Endodermal cell (in vitro differentiated cells): Measurements from ENCODE around the gene SAFB2. TPM values are rescaled to one million over a fixed set of nuclear protein-coding genes. Genes with fewer than 3 reads are reported as not detected.

ENCODE experiments used
- DNase-seq: peaks from one replicate; pipeline ENCODE4 v3.0.0-alpha.2; 2017
- H3K27ac ChIP-seq: 2 replicates; pipeline ENCODE4 v1.5.1; 2013; ENCODE audit warnings: mild to moderate bottlenecking, low read depth, low read length, moderate library complexity
- H3K27me3 ChIP-seq: 2 replicates; pipeline ENCODE4 v1.6.1; 2013; ENCODE audit warnings: mild to moderate bottlenecking, low read length, moderate library complexity; ENCODE audit not compliant: insufficient read depth, control insufficient read depth, poor library complexity, severe bottlenecking
- H3K36me3 ChIP-seq: 2 replicates; pipeline ENCODE4 v1.7.0; 2013; ENCODE audit warnings: mild to moderate bottlenecking, low read length, moderate library complexity; ENCODE audit not compliant: control insufficient read depth, insufficient read depth
- H3K4me1 ChIP-seq: one replicate; pipeline ENCODE4 v1.7.0; 2013; ENCODE audit warnings: low read length; ENCODE audit not compliant: control insufficient read depth, insufficient read depth
- H3K4me3 ChIP-seq: 2 replicates; pipeline ENCODE4 v1.5.1; 2013; ENCODE audit warnings: mild to moderate bottlenecking, low read length, moderate library complexity
- H3K9ac ChIP-seq: 2 replicates; pipeline ENCODE4 v1.6.1; 2013; ENCODE audit warnings: mild to moderate bottlenecking, low read length, moderate library complexity; ENCODE audit not compliant: poor library complexity, severe bottlenecking; ENCODE audit errors: extremely low read depth
- H3K9me3 ChIP-seq: 2 replicates; pipeline ENCODE4 v1.6.1; 2013; ENCODE audit warnings: mild to moderate bottlenecking, low read length, moderate library complexity; ENCODE audit not compliant: control insufficient read depth
- H3K27ac Mint-ChIP-seq: 2 replicates; pipeline ENCODE4 v1.8.0; 2020; ENCODE audit warnings: mixed read lengths
- H3K27me3 Mint-ChIP-seq: 2 replicates; pipeline ENCODE4 v1.8.0; 2021; ENCODE audit warnings: mild to moderate bottlenecking, mixed read lengths; ENCODE audit not compliant: insufficient read depth
- H3K36me3 Mint-ChIP-seq: 2 replicates; pipeline ENCODE4 v1.8.0; 2020; ENCODE audit warnings: low read depth, mixed read lengths
- H3K4me1 Mint-ChIP-seq: 2 replicates; pipeline ENCODE4 v1.8.0; 2020; ENCODE audit warnings: mixed read lengths
- H3K4me3 Mint-ChIP-seq: 2 replicates; pipeline ENCODE4 v1.8.0; 2020; ENCODE audit warnings: mild to moderate bottlenecking, moderate library complexity, mixed read lengths
- H3K9me3 Mint-ChIP-seq: 2 replicates; pipeline ENCODE4 v1.8.0; 2020; ENCODE audit warnings: mild to moderate bottlenecking, mixed read lengths
- WGBS, 2 experiments: methylation state at CpG; one replicate each; pipeline versions ENCODE4 v1.1.5 to v1.1.7; 2013; ENCODE audit warnings: missing lambda C conversion rate in 2 of 2, mixed read lengths in 1 of 2; ENCODE audit not compliant: insufficient coverage in 1 of 2, insufficient read length in 1 of 2; 5-methylcytosine and 5-hydroxymethylcytosine counted together
- total RNA-seq, 2 donors: library from RNA; stranded (reverse); fragmentation: NEBNext Ultra II Directional in 1 of 2; extraction: Animal tissue kit (Norgen Biotek cat#: 25700) in 1 of 2; gene quantifications; 2 replicates in 1 of 2; 3 replicates in 1 of 2; pipeline ENCODE4 v1.2.1, GENCODE V29; 2021
- TF ChIP-seq, protein P1 (sequence below): fragments of 200-600 bp; sonication (generic); conservative IDR thresholded peaks from 2 replicates; pipeline ENCODE4 v1.5.0; 2021; ENCODE audit warnings: antibody characterized with exemption, mild to moderate bottlenecking

SAFB2 gene
- total RNA-seq, 2 donors from 2014 or later = 69.2 to 74.6 TPM

DNA sequence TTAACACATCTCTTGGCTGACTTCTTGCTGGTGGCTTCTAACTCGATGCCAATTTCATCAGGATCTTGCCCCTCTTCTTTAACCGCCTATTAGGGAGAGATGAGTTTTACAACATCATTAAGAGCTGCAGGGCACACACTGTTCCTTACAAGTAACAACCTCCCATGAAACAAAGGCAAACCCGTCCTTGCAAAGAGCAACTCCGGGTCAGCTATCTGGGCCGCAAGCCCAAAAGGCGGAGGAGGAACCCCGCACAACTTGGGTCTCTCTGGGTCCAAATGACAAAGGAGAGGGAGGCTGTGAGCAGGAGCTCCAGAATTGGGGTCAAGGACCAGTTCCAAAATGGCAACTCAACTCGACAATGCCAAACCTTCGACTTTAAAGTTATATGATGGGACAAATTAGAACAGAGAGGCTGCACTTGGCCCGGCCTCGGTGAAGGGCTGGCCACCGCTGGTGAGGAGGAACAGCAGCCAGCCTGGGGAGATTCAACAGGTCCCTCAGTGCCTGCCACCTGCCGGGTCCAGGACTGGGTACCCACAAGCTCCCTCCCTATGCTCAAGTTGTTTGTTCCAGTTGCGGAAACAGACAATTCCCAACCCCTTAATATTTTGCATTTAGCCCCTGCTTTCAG is 1.1 kb downstream of the SAFB2 start:
- Histone ChIP-seq H3K36me3 (peaks cover 56% of the 10 kb centered on the region), H3K9ac (peak overlapping the region; percentile 97), H3K4me1 (peaks cover 8% of the 10 kb centered on the region), H3K9me3 (no peaks in the 10 kb centered on the region), H3K27ac (no peak overlapping the region), H3K4me3 (peak overlapping the region; percentile 87), H3K27me3 (no peaks in the 10 kb centered on the region)
- Mint-ChIP-seq H3K36me3 (peaks cover 55% of the 10 kb centered on the region), H3K27me3 (peaks cover 2% of the 10 kb centered on the region), H3K4me1 (peaks cover 30% of the 10 kb centered on the region), H3K27ac (peak overlapping the region; percentile 84), H3K4me3 (peak overlapping the region; percentile 100), H3K9me3 (no peaks in the 10 kb centered on the region)
- TF ChIP-seq, protein P1, sequence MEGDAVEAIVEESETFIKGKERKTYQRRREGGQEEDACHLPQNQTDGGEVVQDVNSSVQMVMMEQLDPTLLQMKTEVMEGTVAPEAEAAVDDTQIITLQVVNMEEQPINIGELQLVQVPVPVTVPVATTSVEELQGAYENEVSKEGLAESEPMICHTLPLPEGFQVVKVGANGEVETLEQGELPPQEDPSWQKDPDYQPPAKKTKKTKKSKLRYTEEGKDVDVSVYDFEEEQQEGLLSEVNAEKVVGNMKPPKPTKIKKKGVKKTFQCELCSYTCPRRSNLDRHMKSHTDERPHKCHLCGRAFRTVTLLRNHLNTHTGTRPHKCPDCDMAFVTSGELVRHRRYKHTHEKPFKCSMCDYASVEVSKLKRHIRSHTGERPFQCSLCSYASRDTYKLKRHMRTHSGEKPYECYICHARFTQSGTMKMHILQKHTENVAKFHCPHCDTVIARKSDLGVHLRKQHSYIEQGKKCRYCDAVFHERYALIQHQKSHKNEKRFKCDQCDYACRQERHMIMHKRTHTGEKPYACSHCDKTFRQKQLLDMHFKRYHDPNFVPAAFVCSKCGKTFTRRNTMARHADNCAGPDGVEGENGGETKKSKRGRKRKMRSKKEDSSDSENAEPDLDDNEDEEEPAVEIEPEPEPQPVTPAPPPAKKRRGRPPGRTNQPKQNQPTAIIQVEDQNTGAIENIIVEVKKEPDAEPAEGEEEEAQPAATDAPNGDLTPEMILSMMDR = no peak
- WGBS, 2 experiments = 59 to 70% methylated on average over 11 to 14 of the region's 14 CpGs
- DNase-seq = no peak

DNA sequence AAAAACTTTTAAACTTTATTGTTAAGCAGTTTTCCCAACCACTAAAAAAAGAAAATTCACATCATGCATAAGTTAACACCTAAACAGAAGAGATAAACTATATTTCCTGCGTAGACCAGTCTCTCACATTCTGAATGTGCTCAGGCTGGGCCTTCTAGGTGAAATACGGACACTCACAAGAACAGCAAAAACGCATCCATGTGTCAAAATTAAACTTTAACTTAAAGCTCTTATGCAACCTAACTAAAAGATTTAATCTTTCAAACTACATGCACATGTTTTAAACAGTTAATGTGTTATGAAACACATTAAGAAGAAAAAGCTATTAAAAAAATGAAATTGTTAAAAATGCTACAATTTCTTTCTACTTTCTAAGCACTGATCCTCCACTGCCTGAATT is 2.6 kb downstream of the SAFB2 start:
- Mint-ChIP-seq H3K4me1 (peaks cover 16% of the 10 kb centered on the region), H3K27ac (no peak overlapping the region), H3K9me3 (no peaks in the 10 kb centered on the region), H3K27me3 (peaks cover 2% of the 10 kb centered on the region), H3K4me3 (no peak overlapping the region), H3K36me3 (peaks cover 57% of the 10 kb centered on the region)
- no peak for DNase-seq
- H3K4me1 ChIP-seq = no peaks in the 10 kb centered on the region
- H3K9me3 ChIP-seq = no peaks in the 10 kb centered on the region
- H3K27ac ChIP-seq = no peak overlapping the region
- TF ChIP-seq, protein P1 = no peak
- peaks cover 56% of the 10 kb centered on the region for H3K36me3 ChIP-seq
- no peaks in the 10 kb centered on the region for H3K27me3 ChIP-seq
- no peak overlapping the region for H3K4me3 ChIP-seq
- 91% methylated on average over 3 of the region's 3 CpGs; no CpG with 5 or more reads in 1 of the 2 experiments for WGBS, 2 experiments
- H3K9ac ChIP-seq = no peak overlapping the region

DNA sequence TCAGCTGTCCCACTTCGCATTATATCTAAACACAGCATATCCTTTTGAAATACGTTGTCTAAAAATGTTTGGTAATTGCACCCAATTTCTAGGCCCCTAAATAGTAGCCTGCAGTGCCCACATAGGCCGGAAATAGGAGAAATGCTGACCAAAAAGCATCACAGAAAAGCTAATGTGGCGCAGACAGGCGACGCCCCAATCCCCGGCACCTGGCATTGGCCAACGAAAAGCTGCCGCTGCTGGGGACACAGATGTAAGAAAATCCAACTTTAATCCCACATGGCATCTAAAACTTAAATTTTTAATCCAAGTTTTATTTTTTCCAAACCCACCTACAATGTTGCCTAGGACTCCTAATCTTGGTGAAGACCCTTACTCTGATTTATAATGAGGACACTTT is 4.0 kb downstream of the SAFB2 start:
- Mint-ChIP-seq H3K9me3 (no peaks in the 10 kb centered on the region), H3K36me3 (peaks cover 69% of the 10 kb centered on the region), H3K27me3 (peaks cover 2% of the 10 kb centered on the region), H3K27ac (no peak overlapping the region), H3K4me3 (no peak overlapping the region), H3K4me1 (peaks cover 10% of the 10 kb centered on the region)
- Histone ChIP-seq H3K4me1 (no peaks in the 10 kb centered on the region), H3K27ac (no peak overlapping the region), H3K9ac (no peak overlapping the region), H3K9me3 (no peaks in the 10 kb centered on the region), H3K27me3 (no peaks in the 10 kb centered on the region), H3K4me3 (no peak overlapping the region), H3K36me3 (peaks cover 67% of the 10 kb centered on the region)
- 95 to 97% methylated on average over 7 to 9 of the region's 9 CpGs for WGBS, 2 experiments
- no peak for DNase-seq
- TF ChIP-seq, protein P1 = no peak
